Smooth muscle cell (in vitro differentiated cells): ENCODE data around the gene BTBD2. TPM values are rescaled to one million over a fixed set of nuclear protein-coding genes. Genes with fewer than 3 reads are reported as not detected.
A peak's percentile ranks its signal among the peaks of the same experiment; 100 is the strongest.

ENCODE experiments used
- DNase-seq: peaks from one replicate; lab custom pipeline; 2025; ENCODE audit not compliant: unreplicated experiment; lab: John Stamatoyannopoulos, UW
- H2AFZ ChIP-seq: fragments of 200-600 bp; sonication (generic); 2 replicates; pipeline ENCODE4 v1.6.0; 2016; ENCODE audit warnings: antibody characterized with exemption, low read depth, mild to moderate bottlenecking
- H3F3A ChIP-seq: fragments of 200-600 bp; sonication (generic); 2 replicates; pipeline ENCODE4 v1.6.0; 2017; ENCODE audit warnings: antibody characterized with exemption, low read depth
- H3K27ac ChIP-seq: fragments of 200-600 bp; sonication (generic); 2 replicates; pipeline ENCODE4 v1.5.1; 2016; ENCODE audit warnings: low read depth, mild to moderate bottlenecking
- H3K27me3 ChIP-seq: fragments of 200-600 bp; sonication (generic); 2 replicates; pipeline ENCODE4 v1.6.1; 2016; ENCODE audit warnings: low read depth, mild to moderate bottlenecking
- H3K36me3 ChIP-seq: fragments of 200-600 bp; sonication (generic); 2 replicates; pipeline ENCODE4 v1.5.1; 2016; ENCODE audit warnings: low read depth
- H3K4me1 ChIP-seq: fragments of 200-600 bp; sonication (generic); 2 replicates; pipeline ENCODE4 v1.5.1; 2016; ENCODE audit warnings: low read depth
- H3K4me2 ChIP-seq: fragments of 200-600 bp; sonication (generic); 2 replicates; pipeline ENCODE4 v1.6.0; 2016; ENCODE audit warnings: mild to moderate bottlenecking
- H3K4me3 ChIP-seq: fragments of 200-600 bp; sonication (generic); 2 replicates; pipeline ENCODE4 v1.5.1; 2016; ENCODE audit warnings: mild to moderate bottlenecking
- H3K79me2 ChIP-seq: fragments of 200-600 bp; sonication (generic); 2 replicates; pipeline ENCODE4 v1.6.0; 2016; ENCODE audit warnings: low read depth, mild to moderate bottlenecking
- H3K9ac ChIP-seq: fragments of 200-600 bp; sonication (generic); 2 replicates; pipeline ENCODE4 v1.6.0; 2016; ENCODE audit warnings: low read depth
- H3K9me3 ChIP-seq: fragments of 200-600 bp; sonication (generic); replicated peaks from 2 replicates; pipeline ENCODE4 v1.5.1; 2016; ENCODE audit warnings: low read depth
- H4K20me1 ChIP-seq: fragments of 200-600 bp; sonication (generic); 2 replicates; pipeline ENCODE4 v1.6.0; 2016; ENCODE audit warnings: low read depth
- WGBS: methylation state at CpG from one replicate; pipeline ENCODE4 v1.1.7; 2016; ENCODE audit warnings: low lambda C conversion rate; 5-methylcytosine and 5-hydroxymethylcytosine counted together
- polyA plus RNA-seq: library from polyadenylated mRNA; unstranded; fragments of >200 nt; fragmentation: Nextera tagmentation; extraction: Ambion mirVana; gene quantifications from 2 replicates; pipeline ENCODE4 v1.2.1, GENCODE V29; 2016
- total RNA-seq: library from RNA; depleted of rRNA; stranded (reverse); fragments of >200 nt; gene quantifications from 2 replicates; pipeline ENCODE4 v1.2.3, GENCODE V29; 2014
- TF ChIP-seq, protein P1 (sequence below): fragments of 200-600 bp; sonication (generic); IDR thresholded peaks from 2 replicates; pipeline ENCODE4 v1.5.1; 2017; ENCODE audit warnings: borderline replicate concordance, mild to moderate bottlenecking, antibody characterized with exemption; ENCODE audit not compliant: insufficient read depth, poor library complexity, severe bottlenecking

The BTBD2 gene
- total and polyA plus RNA-seq, 2 experiments from 2014 or later: 37.8 to 63.2 TPM

DNA sequence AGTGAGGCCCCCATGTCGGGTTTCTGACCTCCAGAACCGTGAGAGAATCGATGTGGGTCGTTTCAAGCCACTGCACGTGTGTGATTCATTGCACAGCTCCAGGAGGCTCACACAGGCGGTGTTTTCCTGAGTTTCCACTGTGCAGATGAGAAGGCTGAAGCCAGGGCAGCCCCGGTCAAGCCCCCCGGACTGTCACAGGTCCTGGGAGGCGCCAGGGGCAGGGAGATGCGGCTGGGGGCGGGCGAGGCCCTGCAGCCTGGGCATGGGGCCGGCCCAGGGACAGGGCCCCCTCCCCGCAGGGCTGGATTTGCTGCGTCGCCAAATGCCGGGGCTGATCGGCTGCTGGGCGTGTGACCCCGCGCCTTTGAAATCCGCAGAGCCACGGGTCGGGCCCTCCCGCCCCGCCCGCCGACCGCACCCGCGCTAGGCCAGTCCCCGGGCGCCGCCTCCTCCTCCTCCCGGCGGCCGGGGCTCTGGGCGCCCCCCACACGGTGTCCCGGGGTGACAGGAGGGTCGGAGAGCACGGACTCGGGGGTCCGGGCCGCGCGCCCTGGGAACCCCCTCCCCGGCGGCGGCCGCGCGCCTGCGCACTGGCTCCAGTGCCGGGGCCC lies 45.5 kb upstream of the BTBD2 start:
- no peaks in the 10 kb centered on the region for H4K20me1 ChIP-seq
- H3K4me1 ChIP-seq: peaks cover 23% of the 10 kb centered on the region
- peak overlapping the region; percentile 72 for H3K4me3 ChIP-seq
- no peaks in the 10 kb centered on the region for H3K79me2 ChIP-seq
- H3F3A ChIP-seq: peaks cover 8% of the 10 kb centered on the region
- H3K27me3 ChIP-seq: no peaks in the 10 kb centered on the region
- peak overlapping the region; percentile 89 for H3K4me2 ChIP-seq
- TF ChIP-seq, protein P1, sequence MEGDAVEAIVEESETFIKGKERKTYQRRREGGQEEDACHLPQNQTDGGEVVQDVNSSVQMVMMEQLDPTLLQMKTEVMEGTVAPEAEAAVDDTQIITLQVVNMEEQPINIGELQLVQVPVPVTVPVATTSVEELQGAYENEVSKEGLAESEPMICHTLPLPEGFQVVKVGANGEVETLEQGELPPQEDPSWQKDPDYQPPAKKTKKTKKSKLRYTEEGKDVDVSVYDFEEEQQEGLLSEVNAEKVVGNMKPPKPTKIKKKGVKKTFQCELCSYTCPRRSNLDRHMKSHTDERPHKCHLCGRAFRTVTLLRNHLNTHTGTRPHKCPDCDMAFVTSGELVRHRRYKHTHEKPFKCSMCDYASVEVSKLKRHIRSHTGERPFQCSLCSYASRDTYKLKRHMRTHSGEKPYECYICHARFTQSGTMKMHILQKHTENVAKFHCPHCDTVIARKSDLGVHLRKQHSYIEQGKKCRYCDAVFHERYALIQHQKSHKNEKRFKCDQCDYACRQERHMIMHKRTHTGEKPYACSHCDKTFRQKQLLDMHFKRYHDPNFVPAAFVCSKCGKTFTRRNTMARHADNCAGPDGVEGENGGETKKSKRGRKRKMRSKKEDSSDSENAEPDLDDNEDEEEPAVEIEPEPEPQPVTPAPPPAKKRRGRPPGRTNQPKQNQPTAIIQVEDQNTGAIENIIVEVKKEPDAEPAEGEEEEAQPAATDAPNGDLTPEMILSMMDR: no peak
- DNase-seq: peak; percentile 92
- H3K36me3 ChIP-seq: no peaks in the 10 kb centered on the region
- peak overlapping the region; percentile 98 for H3K9ac ChIP-seq
- peak overlapping the region; percentile 98 for H3K27ac ChIP-seq
- 4% methylated on average over 13 of the region's 55 CpGs for WGBS
- no peaks in the 10 kb centered on the region for H3K9me3 ChIP-seq
- no peak overlapping the region for H2AFZ ChIP-seq

DNA sequence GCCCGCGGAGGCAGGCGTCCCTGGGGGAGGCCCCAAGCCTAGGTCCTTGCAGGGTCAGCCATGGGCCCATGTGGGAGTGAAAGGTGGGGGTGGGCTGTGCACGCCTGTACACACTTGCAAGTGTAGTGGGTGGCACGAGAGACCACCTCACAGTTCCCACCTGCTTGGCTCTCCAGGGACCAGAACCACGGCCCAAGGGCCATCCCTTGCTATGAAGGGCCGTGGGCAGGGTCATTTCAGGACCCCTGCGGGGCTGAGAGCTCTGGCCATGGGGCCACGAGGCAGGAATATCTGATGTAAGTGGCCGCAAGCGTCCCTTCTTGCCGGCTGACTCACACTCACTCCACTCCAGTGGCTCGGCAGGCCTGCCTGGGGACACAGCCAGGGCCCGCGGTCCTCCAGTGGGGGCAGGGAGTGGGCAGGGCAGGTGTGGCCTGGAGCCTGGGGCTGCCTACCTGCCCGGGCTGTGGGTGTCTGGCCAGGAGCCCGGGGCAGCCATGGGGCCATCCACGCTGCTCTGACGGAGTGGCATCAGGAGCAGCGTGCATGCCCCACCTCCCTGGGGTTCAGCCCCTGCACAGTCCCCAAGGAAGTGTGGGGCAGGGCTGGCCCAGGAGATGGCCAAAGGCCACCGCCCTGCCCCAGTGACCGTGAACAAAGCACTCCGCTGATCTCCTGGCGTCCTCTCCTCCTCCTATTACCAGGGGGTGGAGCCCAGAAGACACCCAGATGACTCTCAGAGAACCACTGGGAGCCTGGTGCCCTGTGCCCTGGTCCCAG lies 44.1 kb upstream of the BTBD2 start:
- H3F3A ChIP-seq: peaks cover 8% of the 10 kb centered on the region
- H3K79me2 ChIP-seq: no peaks in the 10 kb centered on the region
- H3K4me1 ChIP-seq: peaks cover 23% of the 10 kb centered on the region
- no peaks in the 10 kb centered on the region for H4K20me1 ChIP-seq
- peak overlapping the region; percentile 72 for H3K4me3 ChIP-seq
- H2AFZ ChIP-seq: no peak overlapping the region
- no peaks in the 10 kb centered on the region for H3K27me3 ChIP-seq
- TF ChIP-seq, protein P1: no peak
- H3K9me3 ChIP-seq: no peaks in the 10 kb centered on the region
- H3K4me2 ChIP-seq: peak overlapping the region; percentile 89
- peak overlapping the region; percentile 98 for H3K27ac ChIP-seq
- peak overlapping the region; percentile 98 for H3K9ac ChIP-seq
- peak; percentile 38 for DNase-seq
- H3K36me3 ChIP-seq: no peaks in the 10 kb centered on the region
- WGBS: 27% methylated on average over 24 of the region's 24 CpGs

DNA sequence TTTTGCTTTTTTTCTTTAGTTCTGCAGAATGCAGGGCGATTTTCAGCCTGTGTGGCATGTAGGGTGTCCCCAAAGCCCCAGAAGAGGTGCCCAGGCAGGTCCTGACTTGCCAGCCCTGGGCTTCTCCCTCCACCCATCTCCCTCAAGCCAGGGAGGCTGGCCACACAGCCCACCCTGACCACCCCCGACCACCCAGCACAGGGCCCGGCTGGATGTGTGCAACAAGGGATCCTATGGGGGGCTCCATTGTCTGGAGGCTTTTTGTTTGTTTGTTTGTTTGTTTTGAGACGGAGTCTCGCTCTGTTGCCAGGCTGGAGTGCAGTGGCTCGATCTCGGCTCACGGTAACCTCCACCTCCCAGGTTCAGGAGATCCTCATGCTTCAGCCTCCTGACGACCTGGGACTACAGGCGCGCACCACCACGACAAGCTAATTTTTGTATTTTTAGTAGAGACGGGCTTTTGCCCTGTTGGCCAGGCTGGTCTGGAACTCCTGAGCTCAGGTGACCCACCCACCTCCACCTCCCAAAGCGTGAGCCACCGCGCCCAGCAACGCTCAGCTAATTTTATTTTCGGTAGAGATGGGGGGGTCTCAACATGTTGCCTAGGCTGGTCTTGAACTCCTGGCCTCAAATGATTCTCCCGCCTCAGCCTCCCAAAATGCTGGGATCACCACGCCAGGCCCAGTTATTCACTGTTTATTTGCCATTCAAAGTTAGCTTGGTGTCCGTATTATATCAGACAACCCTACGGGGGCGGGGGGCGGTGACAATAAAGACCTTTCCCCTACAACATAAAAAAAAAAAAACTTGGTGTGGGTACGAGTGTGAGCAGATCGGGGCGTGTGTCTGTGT lies 43.3 kb upstream of the BTBD2 start:
- TF ChIP-seq, protein P1: no peak
- Histone ChIP-seq H3K9me3 (no peaks in the 10 kb centered on the region), H3K27me3 (no peaks in the 10 kb centered on the region), H3K4me1 (peaks cover 23% of the 10 kb centered on the region), H3K36me3 (no peaks in the 10 kb centered on the region), H3K27ac (peak overlapping the region; percentile 98), H2AFZ (no peak overlapping the region), H4K20me1 (no peaks in the 10 kb centered on the region), H3K79me2 (no peaks in the 10 kb centered on the region), H3K4me3 (no peak overlapping the region), H3F3A (peaks cover 8% of the 10 kb centered on the region), H3K4me2 (peak overlapping the region; percentile 89), H3K9ac (peak overlapping the region; percentile 98)
- no peak for DNase-seq
- WGBS: 87% methylated on average over 27 of the region's 27 CpGs
